Stomach smooth muscle (tissue), 2 donors: Measurements from ENCODE around the gene SMPD2.
A peak's percentile ranks its signal among the peaks of the same experiment; 100 is the strongest.

Experiments
- H3K27ac ChIP-seq: one replicate; pipeline ENCODE4 v1.7.0; 2013; ENCODE audit warnings: mild to moderate bottlenecking, low read length, inconsistent platforms
- H3K27me3 ChIP-seq, 2 donors: one replicate each; pipeline ENCODE4 v1.7.0; 2013; ENCODE audit warnings: low read length in 2 of 2; ENCODE audit not compliant: insufficient read depth in 2 of 2, control insufficient read depth in 1 of 2
- H3K36me3 ChIP-seq, 2 donors: one replicate each; pipeline ENCODE4 v1.7.0; 2013; ENCODE audit warnings: low read length in 2 of 2; ENCODE audit not compliant: control insufficient read depth in 2 of 2, insufficient read depth in 2 of 2
- H3K4me1 ChIP-seq: one replicate; pipeline ENCODE4 v1.7.0; 2013; ENCODE audit warnings: low read length; ENCODE audit not compliant: control insufficient read depth, insufficient read depth
- H3K4me3 ChIP-seq, 2 donors: one replicate each; pipeline ENCODE4 v1.7.0; 2013; ENCODE audit warnings: low read length in 2 of 2
- H3K9ac ChIP-seq, 2 donors: one replicate each; pipeline ENCODE4 v1.7.0; 2013; ENCODE audit warnings: low read length in 2 of 2, mild to moderate bottlenecking in 1 of 2
- H3K9me3 ChIP-seq, 2 donors: one replicate each; pipeline ENCODE4 v1.7.0; 2013; ENCODE audit warnings: low read length in 2 of 2; ENCODE audit not compliant: control insufficient read depth in 2 of 2
- donor health status: healthy.
- donor health status: Pancreatic carcinoma.

SMPD2 gene, protein sequence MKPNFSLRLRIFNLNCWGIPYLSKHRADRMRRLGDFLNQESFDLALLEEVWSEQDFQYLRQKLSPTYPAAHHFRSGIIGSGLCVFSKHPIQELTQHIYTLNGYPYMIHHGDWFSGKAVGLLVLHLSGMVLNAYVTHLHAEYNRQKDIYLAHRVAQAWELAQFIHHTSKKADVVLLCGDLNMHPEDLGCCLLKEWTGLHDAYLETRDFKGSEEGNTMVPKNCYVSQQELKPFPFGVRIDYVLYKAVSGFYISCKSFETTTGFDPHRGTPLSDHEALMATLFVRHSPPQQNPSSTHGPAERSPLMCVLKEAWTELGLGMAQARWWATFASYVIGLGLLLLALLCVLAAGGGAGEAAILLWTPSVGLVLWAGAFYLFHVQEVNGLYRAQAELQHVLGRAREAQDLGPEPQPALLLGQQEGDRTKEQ

DNA sequence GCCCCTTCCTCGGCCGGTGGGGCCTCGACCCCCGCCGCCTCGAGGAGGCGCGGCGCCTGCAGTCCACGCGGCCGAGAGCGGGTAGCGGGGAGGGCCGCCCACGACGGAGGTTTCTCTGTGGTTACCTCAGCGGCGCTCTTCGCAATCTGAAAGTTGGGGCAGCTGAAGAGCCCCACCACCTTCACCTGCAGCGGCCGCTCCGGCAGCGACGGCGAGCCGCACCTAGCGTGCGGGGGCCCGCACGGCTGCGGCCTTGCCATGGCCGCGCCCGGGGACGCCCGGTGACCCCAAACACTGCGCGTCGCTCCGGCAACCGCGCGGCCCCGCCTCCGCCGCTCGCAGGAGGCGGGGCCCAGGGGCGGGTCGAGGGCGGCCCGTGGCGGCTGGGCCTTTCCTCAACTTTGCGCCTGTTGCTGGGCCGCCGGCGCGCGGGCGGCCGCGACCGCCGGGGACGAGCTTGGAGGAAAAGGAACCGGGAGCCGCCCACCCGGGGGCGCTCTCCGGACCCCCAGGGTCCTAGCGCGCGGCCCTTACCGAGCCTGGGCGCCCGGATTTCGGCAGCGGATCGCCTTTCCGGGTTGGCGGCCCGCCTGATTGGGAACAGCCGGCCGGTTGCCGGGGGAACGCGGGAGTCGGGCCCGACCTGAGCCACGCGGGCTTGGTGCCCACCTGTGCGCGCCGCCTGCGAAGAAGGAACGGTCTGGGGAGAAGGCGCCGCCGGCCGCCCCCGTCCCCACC, at the start of gene SMPD2, which contains the start of gene PPIL6:
Gene SMPD2, plus strand, starts transcription at position 394 of the 738 bp plus-strand sequence. CDS start 398 bp downstream, outside the sequence.
Gene PPIL6, minus strand, starts transcription at position 298 of the 738 bp plus-strand sequence. Its CDS starts 38 bp downstream, at position 260.
- Histone ChIP-seq H3K27me3 (no peaks in the 10 kb centered on the region), H3K4me3 (peak within 1 kb of the TSS; percentile 75 to 88), H3K36me3 (no peaks in the 10 kb centered on the region), H3K27ac (peak within 1 kb of the TSS; percentile 62), H3K9me3 (no peaks in the 10 kb centered on the region), H3K4me1 (peaks cover 27% of the 10 kb centered on the region), H3K9ac (peak within 1 kb of the TSS; percentile 50 to 74)

DNA sequence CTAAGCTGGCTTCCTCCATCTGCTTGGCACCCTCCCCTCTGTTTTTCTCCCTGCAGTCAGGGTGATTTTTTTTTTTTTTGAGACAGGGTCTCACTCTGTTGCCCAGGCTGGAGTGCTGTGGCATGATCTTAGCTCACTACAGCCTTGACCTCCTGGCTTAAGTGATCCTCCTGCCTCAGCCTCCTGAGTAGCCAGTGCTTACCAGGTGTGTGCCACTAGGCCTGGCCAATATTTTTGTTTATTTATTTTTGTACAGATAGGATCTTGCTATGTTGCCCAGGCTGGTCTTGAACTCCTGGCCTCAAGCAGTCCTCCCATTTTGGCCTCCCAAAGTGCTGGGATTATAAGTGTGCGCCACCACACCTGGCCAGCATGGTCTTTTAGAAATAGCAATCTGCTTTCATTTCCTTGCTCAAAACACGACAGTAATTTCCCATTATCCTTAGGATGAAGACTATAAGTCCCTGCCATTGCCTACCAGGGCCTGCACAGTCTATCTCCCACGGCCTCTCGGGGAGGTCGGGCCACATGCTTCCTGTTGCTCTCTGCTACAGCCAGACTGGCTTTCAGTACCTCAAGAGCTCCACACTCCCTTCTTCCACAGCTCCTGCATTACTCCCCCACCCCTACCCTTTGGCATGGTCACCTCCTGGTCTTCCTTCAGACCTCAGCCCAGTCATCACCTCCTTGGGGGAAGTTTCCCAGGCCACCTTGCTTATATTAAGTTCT, 47.2 kb upstream of the SMPD2 start:
- no peaks in the 10 kb centered on the region for H3K9me3 ChIP-seq

DNA sequence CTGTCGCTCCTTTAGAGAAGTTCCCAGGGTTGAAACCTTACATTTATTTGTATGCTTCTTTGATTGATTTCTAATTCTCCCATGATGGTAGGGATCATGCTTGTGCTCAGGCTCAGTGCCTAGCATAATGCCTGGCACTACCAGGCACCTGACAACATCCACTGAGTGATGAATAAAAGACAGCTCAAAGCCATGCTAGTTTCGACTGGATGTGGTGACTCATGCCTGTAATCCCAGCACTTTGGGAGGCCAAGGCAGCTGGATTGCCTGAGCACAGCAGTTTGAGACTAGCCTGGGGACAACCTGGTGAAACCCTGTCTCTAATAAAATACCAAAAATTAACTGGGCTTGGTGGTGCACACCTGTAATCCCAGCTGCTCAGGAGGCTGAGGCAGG, 46.6 kb upstream of the SMPD2 start:
- Histone ChIP-seq H3K9me3 (no peaks in the 10 kb centered on the region), H3K4me3 (no peak overlapping the region), H3K36me3 (no peaks in the 10 kb centered on the region), H3K4me1 (peaks cover 3% of the 10 kb centered on the region), H3K9ac (no peak overlapping the region), H3K27me3 (no peaks in the 10 kb centered on the region), H3K27ac (no peak overlapping the region)

More for the DNA sequence above, 47.2 kb upstream of the SMPD2 start:
- Histone ChIP-seq H3K27ac (no peak overlapping the region), H3K36me3 (no peaks in the 10 kb centered on the region), H3K4me3 (no peak overlapping the region), H3K4me1 (peaks cover 3% of the 10 kb centered on the region), H3K27me3 (no peaks in the 10 kb centered on the region), H3K9ac (no peak overlapping the region)

DNA sequence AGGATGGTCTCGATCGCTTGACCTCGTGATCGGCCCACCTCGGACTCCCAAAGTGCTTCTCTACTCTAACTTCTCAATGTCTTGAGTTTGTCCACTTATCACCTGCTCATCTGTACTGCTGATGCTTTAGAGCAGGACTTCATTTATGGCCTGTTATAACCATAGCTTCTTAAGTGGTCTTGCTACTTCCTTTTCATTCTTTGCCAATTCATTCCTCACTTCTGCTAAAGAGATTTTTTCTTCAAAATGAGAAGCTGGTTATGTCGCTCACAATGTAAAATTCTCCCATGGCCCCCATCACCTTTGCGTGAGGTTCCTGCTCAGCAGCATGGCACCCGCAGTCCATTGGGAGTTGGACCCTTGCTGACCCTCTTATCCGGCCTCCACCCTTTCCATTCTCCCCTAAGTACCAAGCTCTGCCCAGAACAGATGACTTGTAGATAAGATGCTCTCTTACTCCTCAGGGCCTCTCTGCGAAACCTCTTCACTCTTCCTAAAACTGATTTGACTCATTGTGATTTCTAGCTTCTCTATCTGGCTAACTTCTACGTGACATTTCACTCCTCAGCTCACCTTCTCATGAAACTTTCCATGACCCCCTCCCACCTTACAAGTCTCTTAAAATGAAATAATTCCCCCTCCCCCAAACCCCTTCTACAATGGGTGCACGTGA, 44.3 kb upstream of the SMPD2 start:
- Histone ChIP-seq H3K9ac (no peak overlapping the region), H3K27me3 (no peaks in the 10 kb centered on the region), H3K36me3 (no peaks in the 10 kb centered on the region), H3K9me3 (no peaks in the 10 kb centered on the region), H3K4me1 (no peaks in the 10 kb centered on the region), H3K27ac (no peak overlapping the region), H3K4me3 (no peak overlapping the region)

DNA sequence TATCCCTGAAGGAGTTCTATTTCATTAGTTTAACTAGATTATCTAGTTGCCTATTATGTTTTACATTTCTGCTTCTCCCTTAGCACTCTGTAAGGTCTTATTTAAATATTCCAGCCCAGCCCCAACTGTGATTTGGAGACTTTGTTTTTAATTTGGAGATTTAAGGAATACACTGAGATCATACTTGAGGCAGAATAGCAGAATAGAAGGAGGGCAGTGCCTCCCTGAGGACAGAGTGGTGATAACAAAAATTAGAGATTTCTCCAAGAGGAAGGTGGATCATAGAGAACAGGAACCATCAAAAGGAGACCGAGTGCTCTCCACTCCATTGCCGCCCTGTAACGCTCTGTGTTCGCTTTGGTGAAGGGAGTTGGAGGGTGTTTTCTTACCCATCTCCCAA, 43.5 kb upstream of the SMPD2 start:
- no peak overlapping the region for H3K9ac ChIP-seq

DNA sequence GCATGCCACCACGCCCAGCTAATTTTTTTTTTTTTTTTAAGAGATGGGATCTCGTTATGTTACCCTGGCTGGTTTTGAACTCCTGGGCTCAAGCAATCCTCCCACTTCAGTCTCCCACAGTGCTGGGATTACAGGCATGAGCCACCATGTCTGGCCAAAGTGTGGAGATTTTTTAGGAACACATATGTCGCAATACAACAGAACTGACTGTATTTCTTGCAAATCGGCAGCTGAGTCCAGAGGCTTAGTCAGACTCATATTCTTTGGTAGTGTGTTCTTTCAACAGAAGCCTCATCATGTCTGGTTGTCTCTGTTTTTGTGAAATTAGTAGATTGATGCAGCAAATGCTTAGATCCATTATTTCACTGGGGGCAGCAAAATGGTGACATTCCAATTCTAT, 34.3 kb upstream of the SMPD2 start:
- H3K9me3 ChIP-seq: no peaks in the 10 kb centered on the region
- no peak overlapping the region for H3K4me3 ChIP-seq
- no peaks in the 10 kb centered on the region for H3K4me1 ChIP-seq

More for the DNA sequence above, 43.5 kb upstream of the SMPD2 start:
- H3K4me3 ChIP-seq: no peak overlapping the region
- H3K36me3 ChIP-seq: no peaks in the 10 kb centered on the region
- no peak overlapping the region for H3K27ac ChIP-seq
- H3K4me1 ChIP-seq: no peaks in the 10 kb centered on the region
- no peaks in the 10 kb centered on the region for H3K27me3 ChIP-seq
- no peaks in the 10 kb centered on the region for H3K9me3 ChIP-seq

DNA sequence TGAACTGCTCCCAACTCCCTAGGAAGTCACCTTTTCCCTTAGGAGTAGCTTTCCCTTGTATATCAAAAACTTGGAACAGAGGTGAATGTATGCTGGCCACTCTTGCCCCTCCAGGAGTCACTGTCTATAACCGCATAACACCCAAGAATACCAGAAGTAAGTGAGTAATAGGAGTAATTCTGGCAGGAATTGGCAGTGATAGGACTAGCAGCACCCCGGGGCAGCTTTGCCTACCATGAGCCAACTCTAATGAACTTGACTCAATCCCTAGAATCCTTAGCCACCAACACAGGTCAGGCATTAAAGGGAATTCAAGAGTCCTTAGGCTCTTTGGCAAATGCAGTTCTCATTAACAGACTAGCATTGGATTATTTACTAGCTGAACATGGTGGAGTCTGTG, 29.5 kb upstream of the SMPD2 start:
- Histone ChIP-seq H3K4me3 (no peak overlapping the region), H3K9me3 (no peaks in the 10 kb centered on the region), H3K36me3 (no peaks in the 10 kb centered on the region), H3K27me3 (no peaks in the 10 kb centered on the region), H3K9ac (no peak overlapping the region), H3K4me1 (no peaks in the 10 kb centered on the region), H3K27ac (no peak overlapping the region)

More for the DNA sequence above, 34.3 kb upstream of the SMPD2 start:
- Histone ChIP-seq H3K27me3 (no peaks in the 10 kb centered on the region), H3K9ac (no peak overlapping the region), H3K27ac (no peak overlapping the region), H3K36me3 (no peaks in the 10 kb centered on the region)

DNA sequence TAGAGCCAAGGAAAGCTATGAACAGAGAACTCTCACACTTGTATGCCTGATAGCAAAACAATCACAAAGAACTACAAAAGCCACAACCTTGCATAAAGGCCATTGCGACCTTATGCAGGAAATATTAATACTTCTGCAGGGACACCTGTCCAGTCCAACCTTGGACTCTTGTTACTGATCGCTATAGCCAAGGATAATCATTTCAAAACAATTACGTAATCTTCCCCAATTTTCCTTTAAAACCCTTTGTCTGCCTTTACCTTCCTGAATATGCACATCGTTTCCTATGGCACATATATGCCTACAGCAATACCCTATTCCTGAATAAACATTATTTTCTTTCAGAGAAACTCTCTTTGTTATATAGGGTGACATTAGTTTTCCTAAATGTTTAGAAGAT, 22.9 kb upstream of the SMPD2 start:
- H3K27ac ChIP-seq: no peak overlapping the region
- H3K36me3 ChIP-seq: peaks cover 0 to 2% of the 10 kb centered on the region in 2 donors
- H3K9me3 ChIP-seq: no peaks in the 10 kb centered on the region
- no peaks in the 10 kb centered on the region for H3K4me1 ChIP-seq
- no peak overlapping the region for H3K4me3 ChIP-seq
- no peak overlapping the region for H3K9ac ChIP-seq
- no peaks in the 10 kb centered on the region for H3K27me3 ChIP-seq

DNA sequence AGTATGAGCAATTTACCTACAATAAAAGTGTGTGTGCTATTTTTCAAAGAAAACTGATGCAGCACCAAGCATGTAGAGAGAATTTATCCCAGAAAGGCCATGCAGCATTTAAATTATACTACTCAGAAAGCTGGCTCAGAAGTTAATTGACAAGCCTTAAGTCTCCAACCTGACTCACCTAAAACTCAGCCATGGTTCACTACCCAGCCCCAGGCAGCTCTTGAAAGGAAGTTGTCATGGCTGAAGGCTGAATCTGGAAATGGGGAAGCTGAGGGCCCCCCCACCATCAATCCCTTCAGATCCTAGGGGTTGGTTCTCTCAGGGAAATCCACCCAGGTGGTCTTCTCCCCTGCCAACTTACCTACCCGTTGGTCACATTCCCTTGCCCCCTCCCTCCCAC, 19.8 kb upstream of the SMPD2 start:
- Histone ChIP-seq H3K4me3 (no peak overlapping the region), H3K9ac (no peak overlapping the region), H3K4me1 (no peaks in the 10 kb centered on the region), H3K27ac (no peak overlapping the region), H3K36me3 (peaks cover 0 to 2% of the 10 kb centered on the region in 2 donors), H3K27me3 (no peaks in the 10 kb centered on the region), H3K9me3 (no peaks in the 10 kb centered on the region)

DNA sequence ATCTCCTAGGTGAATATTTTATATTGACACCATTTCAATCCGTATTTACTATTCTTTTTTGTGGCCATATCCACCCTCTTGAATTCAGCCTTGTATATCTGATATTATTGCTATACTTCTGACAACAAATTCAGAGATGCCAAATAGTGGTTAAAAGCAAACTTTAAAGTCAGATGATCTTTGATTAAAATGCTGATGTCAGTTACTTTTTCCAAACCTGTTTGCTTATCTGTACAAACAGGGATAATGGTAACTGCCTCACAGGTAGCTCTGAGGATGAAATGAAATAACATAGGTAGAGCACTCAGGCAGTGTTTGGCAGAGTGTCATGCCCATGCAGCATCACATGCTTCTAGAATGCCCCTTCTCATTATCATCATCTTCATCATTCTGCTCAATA, 19.3 kb upstream of the SMPD2 start:
- H3K9me3 ChIP-seq: no peaks in the 10 kb centered on the region
- H3K4me3 ChIP-seq: no peak overlapping the region
- no peak overlapping the region for H3K9ac ChIP-seq
- H3K4me1 ChIP-seq: no peaks in the 10 kb centered on the region
- H3K27ac ChIP-seq: no peak overlapping the region
- H3K36me3 ChIP-seq: peaks cover 0 to 2% of the 10 kb centered on the region in 2 donors
- H3K27me3 ChIP-seq: no peaks in the 10 kb centered on the region
